Loucy (cell line): ENCODE measurements around the gene SUPT20HL2.

Experiments
- EZH2phosphoT487 ChIP-seq: fragments of 200-600 bp; IDR thresholded peaks from 2 replicates; pipeline ENCODE4 v1.6.1; 2018; ENCODE audit warnings: antibody characterized with exemption, mild to moderate bottlenecking, moderate library complexity, borderline replicate concordance
- TF ChIP-seq, protein P1 (sequence below): fragments of 200-600 bp; sonication (generic); conservative IDR thresholded peaks from 2 replicates; pipeline ENCODE4 v1.5.1; 2014; ENCODE audit warnings: mild to moderate bottlenecking, antibody characterized with exemption, low read length

DNA sequence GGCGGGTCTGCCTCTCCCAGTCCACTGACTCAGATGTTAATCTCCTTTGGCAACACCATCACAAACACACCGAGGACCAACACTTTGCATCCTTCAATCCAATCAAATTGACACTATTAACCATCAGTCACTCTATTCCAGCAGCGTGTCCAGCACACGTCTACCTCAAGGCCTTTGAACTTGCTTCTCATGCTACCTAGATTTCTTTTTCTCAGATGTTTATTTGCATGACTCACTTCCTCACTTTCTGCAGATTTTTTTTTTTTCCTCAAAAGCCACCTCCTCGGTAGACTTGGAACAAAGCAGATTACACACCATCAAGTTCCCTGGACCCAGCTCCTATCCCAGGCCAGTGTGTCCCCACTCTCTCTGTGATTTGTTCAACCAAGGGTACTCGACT lies 49.5 kb downstream of the SUPT20HL2 start:
- TF ChIP-seq, protein P1, sequence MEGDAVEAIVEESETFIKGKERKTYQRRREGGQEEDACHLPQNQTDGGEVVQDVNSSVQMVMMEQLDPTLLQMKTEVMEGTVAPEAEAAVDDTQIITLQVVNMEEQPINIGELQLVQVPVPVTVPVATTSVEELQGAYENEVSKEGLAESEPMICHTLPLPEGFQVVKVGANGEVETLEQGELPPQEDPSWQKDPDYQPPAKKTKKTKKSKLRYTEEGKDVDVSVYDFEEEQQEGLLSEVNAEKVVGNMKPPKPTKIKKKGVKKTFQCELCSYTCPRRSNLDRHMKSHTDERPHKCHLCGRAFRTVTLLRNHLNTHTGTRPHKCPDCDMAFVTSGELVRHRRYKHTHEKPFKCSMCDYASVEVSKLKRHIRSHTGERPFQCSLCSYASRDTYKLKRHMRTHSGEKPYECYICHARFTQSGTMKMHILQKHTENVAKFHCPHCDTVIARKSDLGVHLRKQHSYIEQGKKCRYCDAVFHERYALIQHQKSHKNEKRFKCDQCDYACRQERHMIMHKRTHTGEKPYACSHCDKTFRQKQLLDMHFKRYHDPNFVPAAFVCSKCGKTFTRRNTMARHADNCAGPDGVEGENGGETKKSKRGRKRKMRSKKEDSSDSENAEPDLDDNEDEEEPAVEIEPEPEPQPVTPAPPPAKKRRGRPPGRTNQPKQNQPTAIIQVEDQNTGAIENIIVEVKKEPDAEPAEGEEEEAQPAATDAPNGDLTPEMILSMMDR: no peak
- no peak for TF ChIP-seq EZH2phosphoT487
